ENCODE data around the gene ABCD1. TPM values are rescaled to one million over a fixed set of nuclear protein-coding genes. Genes with fewer than 3 reads are reported as not detected.

The ABCD1 gene
- polyA plus RNA-seq, 12 donors = 5.7 to 14.0 (median 8.6) TPM; not detected in 1

GRCh38 chrX:153772316-153773217 is 47.9 kb downstream of the ABCD1 start:
- no peak for DNase-seq

GRCh38 chrX:153773218-153773611 is 48.6 kb downstream of the ABCD1 start:
- DNase-seq = no peak

GRCh38 chrX:153773741-153774575 is 49.3 kb downstream of the ABCD1 start:
- DNase-seq = no peak

GRCh38 chrX:153774576-153775292 is 50.1 kb downstream of the ABCD1 start:
- DNase-seq = no peak

GRCh38 chrX:153775293-153776119 is 50.9 kb downstream of the ABCD1 start:
- no peak for DNase-seq

GRCh38 chrX:153776120-153776599 is 51.5 kb downstream of the ABCD1 start:
- no peak for DNase-seq

- no peak for DNase-seq
These were observed 52.0 kb downstream of the ABCD1 start for GRCh38 chrX:153776611-153777045.

- no peak for DNase-seq
These were observed 52.8 kb downstream of the ABCD1 start for GRCh38 chrX:153777261-153778090.

- no peak for DNase-seq
These were observed 53.5 kb downstream of the ABCD1 start for GRCh38 chrX:153778181-153778580.

- DNase-seq = no peak
These were observed 54.0 kb downstream of the ABCD1 start for GRCh38 chrX:153778684-153779101.

- DNase-seq = no peak
These were observed 55.4 kb downstream of the ABCD1 start for GRCh38 chrX:153779891-153780677.

- DNase-seq = no peak
These were observed 56.2 kb downstream of the ABCD1 start, which contains the start of gene SRPK3 for GRCh38 chrX:153780678-153781427. Gene SRPK3 (plus strand): TSS chrX:153781041. CDS start chrX:153781087, 46 bp downstream.

GRCh38 chrX:153781428-153782047 is 56.9 kb downstream of the ABCD1 start:
- no peak for DNase-seq

- no peak for DNase-seq
These were observed 57.7 kb downstream of the ABCD1 start for GRCh38 chrX:153782313-153782712.

- DNase-seq = no peak
These were observed 58.2 kb downstream of the ABCD1 start for GRCh38 chrX:153782871-153783270.

- DNase-seq = no peak
These were observed 58.8 kb downstream of the ABCD1 start for GRCh38 chrX:153783378-153784013.

- DNase-seq = no peak
These were observed 59.8 kb downstream of the ABCD1 start for GRCh38 chrX:153784325-153784967.
